Head of caudate nucleus (tissue), 42 donors: Measurements from ENCODE around the gene CLN6.
A peak's percentile ranks its signal among the peaks of the same experiment; 100 is the strongest.

Experiments
- DNase-seq, 42 donors: peaks; one replicate each; pipeline versions ENCODE4 v3.0.0 to v3.0.0-alpha.2; 2020 to 2021; ENCODE audit warnings: mixed read lengths in 7 of 42
- intact Hi-C: fragments of 100-400 bp; cut with DNase I; formaldehyde crosslinking; loops from one replicate; pipeline ENCODE4 v1.15.0; 2022

Gene CLN6

DNA sequence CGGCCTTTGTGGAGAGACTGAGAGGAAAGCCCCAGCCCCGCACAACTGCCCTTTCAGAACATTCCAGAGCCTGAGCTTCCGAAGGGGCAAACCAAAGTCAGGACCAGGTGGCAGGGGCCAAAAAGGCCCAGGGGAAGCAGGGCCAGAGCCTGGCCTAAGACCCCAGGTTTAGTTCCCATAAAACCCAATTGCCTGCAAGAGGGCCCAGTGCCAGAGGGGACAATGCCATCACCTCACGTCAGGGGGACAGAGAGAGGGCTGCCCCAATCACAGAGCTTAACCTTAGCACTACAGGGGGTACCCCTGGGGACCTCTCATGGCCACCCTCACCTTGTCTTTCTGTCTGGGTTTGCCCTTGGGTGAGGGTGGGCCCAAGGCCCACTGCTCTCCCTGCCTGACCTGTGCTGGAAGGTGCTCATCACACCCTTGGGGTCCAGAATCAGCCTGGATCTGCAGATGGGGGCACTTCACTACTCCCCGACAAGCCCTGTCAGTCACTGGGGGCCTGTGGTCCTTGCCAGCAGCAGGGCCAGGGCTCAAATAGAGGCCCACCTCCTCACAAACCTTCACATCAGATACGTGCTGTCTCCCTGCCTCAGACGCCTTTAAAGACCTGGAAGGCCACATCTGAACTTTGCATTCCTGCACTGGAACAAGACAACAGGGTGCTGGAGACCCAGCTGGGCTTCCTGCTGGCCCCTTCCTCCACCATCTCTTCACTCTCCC lies 28.2 kb downstream of the CLN6 start:
- DNase-seq: peak in 2 of 42 donors; percentile 24 to 28
- intact Hi-C loops: no loop called here

DNA sequence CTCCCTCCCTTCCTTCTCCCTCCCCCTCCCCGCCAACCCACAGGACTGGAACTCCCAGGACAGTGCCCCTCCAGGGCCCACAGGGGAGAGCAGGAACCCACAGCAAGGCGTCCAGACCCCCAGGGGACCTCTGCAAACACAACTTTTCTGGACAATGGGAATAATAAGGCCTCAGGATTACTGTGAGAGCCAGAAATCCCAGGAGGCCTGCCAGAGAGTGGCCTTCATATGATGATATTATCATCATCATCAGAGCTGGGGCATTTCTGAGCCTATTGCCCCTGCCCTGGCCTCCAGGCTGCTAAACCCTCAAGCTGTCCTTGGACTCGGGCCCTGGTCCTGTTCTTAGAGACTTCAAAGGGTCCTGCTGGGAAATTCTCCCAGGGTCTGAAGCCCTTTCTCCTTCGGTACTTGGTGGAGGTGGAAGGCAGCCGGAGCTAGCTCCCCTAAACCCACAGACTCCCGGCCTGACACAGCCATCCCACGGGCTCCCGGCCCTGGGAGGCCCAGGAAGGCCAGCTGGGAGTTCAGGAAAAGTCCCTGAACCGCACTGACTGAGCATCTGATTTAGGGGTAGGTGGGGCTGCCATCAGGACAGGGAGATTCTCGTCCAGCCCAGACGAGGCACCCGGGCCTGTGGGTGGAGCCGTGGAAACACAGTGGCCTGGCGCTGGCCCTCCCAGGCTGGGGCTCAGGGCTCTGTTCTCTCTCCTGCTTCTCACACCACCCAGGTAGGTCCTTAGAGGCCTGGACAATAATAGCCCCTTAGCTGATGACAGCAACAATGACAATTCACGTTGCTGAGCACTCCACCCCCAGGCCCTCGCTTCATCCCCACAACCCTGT lies 29.3 kb downstream of the CLN6 start:
- DNase-seq: peak in 2 of 42 donors; percentile 15 to 37
- intact Hi-C loops: no loop called here

GRCh38 chr15:68199340-68199739 lies 30.2 kb downstream of the CLN6 start:
- peak in 2 of 42 donors; percentile 8 to 16 for DNase-seq
- intact Hi-C loops: no loop called here

GRCh38 chr15:68197661-68198437 lies 31.7 kb downstream of the CLN6 start:
- no peak for DNase-seq
- intact Hi-C loops: no loop called here

DNA sequence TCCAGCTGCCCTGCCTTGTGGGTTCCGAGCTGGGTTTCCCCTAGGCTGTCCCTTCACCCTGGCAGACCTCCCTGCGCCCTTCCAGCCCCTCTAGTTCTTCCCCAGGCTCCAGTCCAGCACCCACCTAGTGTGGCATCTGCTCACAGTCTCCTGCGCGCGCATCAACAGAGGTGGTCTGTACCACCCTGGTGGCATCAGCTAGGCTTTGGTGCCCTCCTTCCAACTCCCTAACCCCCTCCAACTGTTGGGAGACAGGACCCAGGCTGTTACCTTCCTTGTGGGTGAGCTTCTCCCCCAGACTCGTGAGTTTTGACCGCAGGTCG lies 32.4 kb downstream of the CLN6 start:
- DNase-seq: no peak
- intact Hi-C loops: no loop called here

DNA sequence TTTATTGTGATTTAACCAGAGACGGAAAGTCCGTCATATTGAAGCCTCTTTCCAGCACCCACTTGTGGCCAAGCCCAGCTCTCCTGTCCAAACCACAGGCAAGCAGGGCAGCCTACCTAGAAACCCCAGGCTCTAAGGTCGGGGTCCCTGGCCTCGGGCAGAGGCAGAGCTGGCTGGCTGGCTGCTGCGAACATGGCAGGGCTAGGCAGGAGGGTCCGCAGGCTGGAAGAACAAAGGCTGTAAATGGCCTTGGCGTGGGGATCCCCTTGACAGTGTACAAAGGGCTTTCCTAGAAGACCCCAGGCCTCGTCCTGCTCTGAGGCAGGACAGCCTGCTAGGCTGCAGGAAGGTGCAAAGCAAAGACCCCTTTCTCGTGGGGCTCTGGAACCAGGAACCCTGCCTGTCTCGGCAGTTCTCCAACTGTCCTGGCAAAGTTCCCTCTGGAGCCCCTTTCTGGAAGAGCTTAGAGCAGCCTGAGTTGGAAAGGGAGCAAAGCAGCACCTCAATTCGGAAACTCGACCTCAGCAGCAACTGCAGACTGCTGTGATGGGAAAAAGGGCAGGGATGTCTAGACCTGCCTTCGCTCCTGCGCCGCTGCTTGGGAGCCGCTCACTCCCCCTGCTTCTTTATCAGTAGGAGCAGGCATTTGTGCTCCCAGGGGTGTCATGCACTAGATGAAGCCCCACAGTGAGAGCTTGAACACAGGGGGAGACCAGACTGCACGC lies 32.9 kb downstream of the CLN6 start:
- no peak for DNase-seq
- intact Hi-C loops: no loop called here

DNA sequence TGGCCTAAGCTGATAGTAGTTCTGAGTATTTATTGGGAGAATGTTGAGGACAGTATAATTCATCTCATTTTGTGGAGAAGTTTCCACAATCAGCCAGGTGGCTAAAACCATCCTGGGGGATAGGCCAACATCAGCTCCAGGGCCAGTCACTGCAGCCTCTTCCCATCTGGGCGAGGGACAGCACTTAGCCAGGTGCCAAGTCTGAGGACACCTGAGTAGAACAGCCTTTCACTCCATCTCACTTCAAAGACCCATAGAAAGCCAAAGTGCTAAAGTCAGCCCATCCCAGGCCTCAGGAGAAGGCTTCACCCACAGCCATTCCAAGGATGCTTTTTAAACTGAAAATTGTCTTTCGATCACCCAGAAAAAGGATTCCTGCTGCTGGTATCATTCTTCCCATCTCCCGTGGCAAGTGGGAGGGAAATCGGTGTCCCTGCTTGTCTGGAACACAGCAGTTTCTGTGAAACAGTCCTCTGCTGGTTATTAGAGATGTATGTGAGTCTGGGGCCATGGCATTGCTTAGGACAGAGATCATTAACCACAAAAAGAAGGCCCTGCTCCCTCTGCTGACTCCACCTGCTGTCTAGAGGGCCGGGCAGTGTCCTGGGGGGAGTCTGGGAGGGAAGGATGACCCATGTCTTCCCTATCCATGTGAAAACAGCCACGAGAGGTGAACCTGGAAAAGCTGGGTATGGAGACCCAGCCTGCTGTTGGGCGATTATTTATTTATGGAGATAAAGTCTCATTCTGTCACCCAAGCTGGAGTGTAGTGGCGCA lies 34.0 kb downstream of the CLN6 start:
- DNase-seq: no peak
- intact Hi-C loops: no loop called here

DNA sequence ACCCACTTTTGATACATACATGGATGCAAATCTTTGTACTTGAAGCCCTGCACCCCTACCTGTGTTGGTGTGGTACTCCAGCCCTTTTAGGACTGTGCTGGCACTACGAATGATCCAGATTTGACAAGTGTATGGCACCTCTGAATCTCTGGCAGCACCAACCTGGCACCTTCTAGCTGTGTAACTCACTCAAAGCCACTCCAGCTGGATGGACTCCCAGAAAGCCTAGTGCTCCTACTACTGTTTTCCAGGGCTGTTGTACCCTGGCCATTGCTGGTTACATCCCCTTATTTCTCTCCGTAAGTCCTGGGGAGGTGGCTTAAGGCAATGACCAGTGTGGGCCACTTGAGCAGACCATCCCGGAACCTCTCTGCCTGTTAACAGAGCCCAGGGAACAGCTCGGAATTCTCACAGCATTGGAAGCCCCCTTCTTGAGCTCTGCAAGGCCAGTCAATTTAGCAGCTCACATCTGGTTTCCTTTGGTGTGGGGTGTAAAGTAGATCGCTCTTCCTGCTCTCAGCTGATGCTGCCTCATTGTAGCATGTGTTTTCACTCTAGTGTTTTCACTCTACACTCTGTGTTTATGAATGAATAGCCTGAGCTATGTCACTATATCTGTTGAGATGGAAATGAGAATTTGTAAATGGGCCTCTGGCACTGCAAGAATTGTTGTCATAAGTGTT lies 36.6 kb downstream of the CLN6 start:
- peak in 7 of 42 donors; percentile 35 to 70 (median 45) for DNase-seq
- intact Hi-C loops: no loop called here

DNA sequence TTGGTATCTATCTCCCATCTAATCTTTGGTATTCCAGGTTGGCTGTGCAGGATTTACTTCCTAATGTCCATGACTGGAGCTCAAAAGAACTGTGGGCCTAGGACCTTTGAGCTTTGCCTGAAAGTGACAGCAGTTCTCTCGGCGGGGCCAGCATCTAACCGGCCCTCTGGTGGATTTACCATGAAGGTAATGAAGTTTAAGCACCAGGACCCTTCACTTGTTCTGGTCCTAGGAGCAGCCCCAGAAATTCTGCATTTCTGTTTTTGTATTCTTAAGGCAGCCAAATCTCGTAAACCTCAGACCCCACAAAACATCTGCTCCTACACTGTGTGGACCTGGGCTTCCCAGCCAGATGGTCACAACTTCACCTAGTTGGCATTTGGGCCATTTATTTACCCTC lies 37.4 kb downstream of the CLN6 start:
- DNase-seq: no peak
- intact Hi-C loops: no loop called here

DNA sequence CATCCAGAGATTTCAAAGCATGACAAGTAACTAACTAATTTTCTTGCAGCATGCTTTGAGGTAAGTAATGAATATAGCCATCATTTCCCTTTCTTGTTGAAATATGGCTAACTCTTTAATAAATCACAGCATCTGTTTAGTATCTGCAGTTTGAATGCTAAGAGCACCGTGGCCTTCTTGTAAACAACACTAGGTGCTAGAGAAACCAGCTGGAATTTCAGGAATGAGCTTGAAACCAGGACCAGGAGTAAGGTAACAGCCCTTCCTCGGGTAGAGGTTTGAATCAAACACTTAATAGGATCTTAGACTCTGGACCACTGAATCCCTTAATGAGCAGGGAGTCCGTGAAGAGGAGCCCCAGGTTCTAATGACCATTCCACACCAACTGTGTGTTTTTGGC lies 38.0 kb downstream of the CLN6 start:
- no peak for DNase-seq
- intact Hi-C loops: no loop called here

GRCh38 chr15:68190048-68190447 lies 39.5 kb downstream of the CLN6 start:
- intact Hi-C loops: no loop called here
- no peak for DNase-seq

DNA sequence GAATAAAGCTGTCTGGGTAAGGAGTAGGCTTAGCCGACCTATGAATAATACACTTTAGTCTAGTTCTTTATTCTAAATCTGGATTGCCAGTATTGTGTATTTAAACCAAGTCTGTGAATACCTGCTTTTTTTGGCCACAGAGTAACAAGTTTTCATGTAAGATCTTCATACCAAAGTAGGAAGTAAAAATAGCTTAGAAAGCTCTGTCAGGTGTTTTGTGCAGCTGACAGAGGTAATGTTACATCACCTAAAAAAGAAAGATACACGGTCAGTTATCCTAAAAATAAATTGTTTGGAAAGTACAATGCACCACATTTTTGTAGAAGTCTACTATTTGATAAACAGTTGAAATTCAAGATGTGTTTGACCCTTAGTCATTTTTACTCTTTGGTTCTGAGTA lies 40.9 kb downstream of the CLN6 start:
- intact Hi-C loops: no loop called here
- DNase-seq: no peak

GRCh38 chr15:68187559-68187958 lies 42.0 kb downstream of the CLN6 start:
- intact Hi-C loops: no loop called here
- DNase-seq: peak in 31 of 42 donors; percentile 18 to 81 (median 58)

DNA sequence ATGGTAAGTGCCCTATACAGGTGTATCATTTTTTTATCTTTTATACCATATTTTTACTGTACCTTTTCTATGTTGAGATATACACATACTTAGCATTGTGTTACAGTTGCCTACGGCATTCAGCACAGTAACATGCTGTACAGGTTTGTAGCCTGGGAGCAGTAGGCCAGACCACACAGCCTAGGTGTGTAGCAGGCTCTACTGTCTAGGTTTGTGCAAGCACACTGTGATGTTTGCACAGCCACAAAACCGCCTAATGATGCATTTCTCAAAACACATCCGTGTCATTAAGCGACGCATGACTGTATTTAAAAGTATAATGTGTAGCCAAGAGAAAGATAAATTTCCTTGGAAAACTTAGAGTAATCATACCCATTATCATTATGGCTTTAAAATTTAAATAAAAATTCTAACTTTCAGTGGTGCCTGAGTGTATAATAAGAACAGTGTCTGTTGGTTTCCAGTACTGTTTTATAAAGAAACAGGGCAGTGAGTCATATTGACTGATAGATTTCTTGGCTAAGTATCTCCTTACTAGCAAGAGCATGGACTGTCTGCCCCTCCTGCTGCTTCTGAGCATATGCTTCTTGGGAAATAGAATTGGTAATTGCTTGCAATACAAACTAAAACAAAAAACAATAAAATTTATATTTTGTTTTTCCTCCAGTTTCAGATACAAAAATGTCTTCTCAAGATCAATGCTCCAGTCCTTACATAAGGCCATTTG lies 42.7 kb downstream of the CLN6 start:
- DNase-seq: no peak
- intact Hi-C loops: no loop called here

DNA sequence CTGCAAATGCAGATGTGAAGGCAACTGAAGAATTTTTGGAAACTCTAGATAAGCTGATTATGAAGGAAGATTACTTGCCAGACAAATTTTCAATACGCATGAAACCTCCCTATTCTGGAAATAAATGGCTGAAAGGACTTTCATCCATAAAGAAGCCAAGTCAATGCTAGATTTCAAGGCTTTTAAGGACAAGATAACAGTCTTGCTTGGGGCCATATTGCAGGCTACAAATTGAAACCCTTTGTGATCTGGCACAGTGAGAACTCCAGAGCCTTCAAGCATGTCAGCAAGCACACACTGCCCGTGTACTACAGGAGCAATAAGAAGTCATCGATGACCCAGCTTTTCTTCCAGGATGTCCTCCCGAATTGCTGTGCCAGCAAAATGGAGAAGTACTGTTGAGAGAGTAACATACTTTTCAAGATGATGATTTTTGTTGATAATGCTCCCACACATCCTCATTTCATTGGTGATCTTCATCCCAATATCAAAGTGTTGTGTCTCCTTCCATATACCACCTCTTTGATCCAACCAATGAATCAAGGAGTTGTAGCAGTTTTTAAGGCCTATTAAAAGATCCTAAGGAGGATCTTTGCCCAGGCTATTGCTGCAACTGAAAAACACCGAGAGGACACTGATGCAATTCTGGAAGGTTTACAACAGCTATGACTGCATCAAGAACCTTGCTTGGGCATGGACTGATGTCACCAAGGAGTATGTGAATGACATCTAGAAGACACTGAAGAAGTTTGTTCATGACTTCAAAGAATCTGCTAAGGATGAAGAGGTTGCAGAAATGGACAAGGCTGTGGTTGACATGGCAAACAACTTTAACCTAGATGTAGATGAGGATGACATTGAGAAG lies 44.7 kb downstream of the CLN6 start:
- intact Hi-C loops: no loop called here
- DNase-seq: no peak

- intact Hi-C loops: no loop called here
- DNase-seq: no peak
Observed at GRCh38 chr15:68183616-68184315, 45.8 kb downstream of the CLN6 start.
